Osteocyte (in vitro differentiated cells): ENCODE measurements around the gene OSBP2. TPM values are rescaled to one million over a fixed set of nuclear protein-coding genes. Genes with fewer than 3 reads are reported as not detected.

Experiments used
- DNase-seq: peaks from one replicate; pipeline ENCODE4 v3.0.0; 2021; ENCODE audit warnings: mixed read lengths; ENCODE audit not compliant: unreplicated experiment; ENCODE audit errors: extremely low spot score
- H3K27ac Mint-ChIP-seq: one replicate; pipeline ENCODE4 v1.8.0; 2021; ENCODE audit warnings: mild to moderate bottlenecking, mixed read lengths; ENCODE audit not compliant: unreplicated experiment
- H3K27me3 Mint-ChIP-seq: one replicate; pipeline ENCODE4 v1.8.0; 2021; ENCODE audit warnings: mixed read lengths; ENCODE audit not compliant: unreplicated experiment
- H3K36me3 Mint-ChIP-seq: one replicate; pipeline ENCODE4 v1.8.0; 2021; ENCODE audit warnings: mixed read lengths; ENCODE audit not compliant: unreplicated experiment
- H3K4me1 Mint-ChIP-seq: one replicate; pipeline ENCODE4 v1.8.0; 2021; ENCODE audit warnings: mixed read lengths; ENCODE audit not compliant: unreplicated experiment
- H3K4me3 Mint-ChIP-seq: one replicate; pipeline ENCODE4 v1.8.0; 2021; ENCODE audit warnings: mild to moderate bottlenecking, moderate library complexity, mixed read lengths; ENCODE audit not compliant: unreplicated experiment
- H3K9me3 Mint-ChIP-seq: one replicate; pipeline ENCODE4 v1.8.0; 2021; ENCODE audit warnings: mixed read lengths; ENCODE audit not compliant: unreplicated experiment
- total RNA-seq: library from RNA; stranded (reverse); gene quantifications from 2 replicates; pipeline ENCODE4 v1.2.1, GENCODE V29; 2021
- TF ChIP-seq, protein P1 (sequence below): fragments of 200-600 bp; sonication (generic); IDR thresholded peaks from 2 replicates; pipeline ENCODE4 v1.5.0; 2021; ENCODE audit warnings: antibody characterized with exemption, mild to moderate bottlenecking, moderate library complexity

Gene OSBP2
- total RNA-seq, 1 donor from 2014 or later = 3.8 TPM

DNA sequence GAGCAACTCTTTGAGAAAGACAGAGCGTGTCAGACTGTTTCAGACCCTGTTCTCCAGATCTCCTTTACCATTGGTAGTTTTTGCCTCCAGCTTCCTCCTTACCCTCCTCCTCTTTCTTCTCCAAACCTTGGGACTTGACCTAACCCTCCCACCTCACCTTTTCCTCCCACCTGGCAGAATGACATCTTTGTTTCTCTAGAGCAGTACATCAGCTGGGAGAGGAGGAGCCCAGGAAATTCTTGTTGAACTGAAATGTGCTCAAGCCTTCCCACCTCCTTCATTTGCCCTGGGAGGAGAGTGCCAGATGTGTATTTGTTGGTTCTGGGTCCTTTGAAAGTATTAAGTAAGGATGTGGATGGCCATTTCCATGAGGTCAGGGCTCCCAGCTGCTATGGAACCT lies 17.4 kb downstream of the OSBP2 start:
- Mint-ChIP-seq H3K9me3 (peaks cover 4% of the 10 kb centered on the region), H3K4me1 (peaks cover 4% of the 10 kb centered on the region), H3K36me3 (no peaks in the 10 kb centered on the region), H3K4me3 (no peak overlapping the region), H3K27me3 (no peaks in the 10 kb centered on the region), H3K27ac (no peak overlapping the region)
- TF ChIP-seq, protein P1, sequence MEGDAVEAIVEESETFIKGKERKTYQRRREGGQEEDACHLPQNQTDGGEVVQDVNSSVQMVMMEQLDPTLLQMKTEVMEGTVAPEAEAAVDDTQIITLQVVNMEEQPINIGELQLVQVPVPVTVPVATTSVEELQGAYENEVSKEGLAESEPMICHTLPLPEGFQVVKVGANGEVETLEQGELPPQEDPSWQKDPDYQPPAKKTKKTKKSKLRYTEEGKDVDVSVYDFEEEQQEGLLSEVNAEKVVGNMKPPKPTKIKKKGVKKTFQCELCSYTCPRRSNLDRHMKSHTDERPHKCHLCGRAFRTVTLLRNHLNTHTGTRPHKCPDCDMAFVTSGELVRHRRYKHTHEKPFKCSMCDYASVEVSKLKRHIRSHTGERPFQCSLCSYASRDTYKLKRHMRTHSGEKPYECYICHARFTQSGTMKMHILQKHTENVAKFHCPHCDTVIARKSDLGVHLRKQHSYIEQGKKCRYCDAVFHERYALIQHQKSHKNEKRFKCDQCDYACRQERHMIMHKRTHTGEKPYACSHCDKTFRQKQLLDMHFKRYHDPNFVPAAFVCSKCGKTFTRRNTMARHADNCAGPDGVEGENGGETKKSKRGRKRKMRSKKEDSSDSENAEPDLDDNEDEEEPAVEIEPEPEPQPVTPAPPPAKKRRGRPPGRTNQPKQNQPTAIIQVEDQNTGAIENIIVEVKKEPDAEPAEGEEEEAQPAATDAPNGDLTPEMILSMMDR = no peak
- DNase-seq = no peak

DNA sequence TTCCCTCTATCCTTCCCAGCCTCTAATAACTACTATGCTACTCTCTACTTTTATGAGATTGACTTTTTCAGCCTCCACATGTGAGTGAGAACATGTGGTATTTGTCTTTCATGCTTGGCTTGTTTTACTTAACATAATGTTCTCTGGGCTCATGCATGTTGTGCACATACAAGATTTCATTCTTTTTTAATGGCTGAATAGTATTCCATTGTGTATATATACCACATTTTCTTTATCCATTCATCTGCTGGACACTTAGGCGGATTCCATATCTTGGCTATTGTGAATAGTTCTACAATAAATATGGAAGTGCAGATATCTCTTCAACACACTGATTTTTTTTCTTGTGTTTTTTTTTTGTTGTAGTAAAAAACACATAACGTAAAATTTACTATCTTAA lies 19.4 kb downstream of the OSBP2 start:
- TF ChIP-seq, protein P1 = no peak
- Mint-ChIP-seq H3K27ac (no peak overlapping the region), H3K4me3 (no peak overlapping the region), H3K9me3 (peaks cover 4% of the 10 kb centered on the region), H3K27me3 (no peaks in the 10 kb centered on the region), H3K4me1 (peaks cover 14% of the 10 kb centered on the region), H3K36me3 (no peaks in the 10 kb centered on the region)
- no peak for DNase-seq

DNA sequence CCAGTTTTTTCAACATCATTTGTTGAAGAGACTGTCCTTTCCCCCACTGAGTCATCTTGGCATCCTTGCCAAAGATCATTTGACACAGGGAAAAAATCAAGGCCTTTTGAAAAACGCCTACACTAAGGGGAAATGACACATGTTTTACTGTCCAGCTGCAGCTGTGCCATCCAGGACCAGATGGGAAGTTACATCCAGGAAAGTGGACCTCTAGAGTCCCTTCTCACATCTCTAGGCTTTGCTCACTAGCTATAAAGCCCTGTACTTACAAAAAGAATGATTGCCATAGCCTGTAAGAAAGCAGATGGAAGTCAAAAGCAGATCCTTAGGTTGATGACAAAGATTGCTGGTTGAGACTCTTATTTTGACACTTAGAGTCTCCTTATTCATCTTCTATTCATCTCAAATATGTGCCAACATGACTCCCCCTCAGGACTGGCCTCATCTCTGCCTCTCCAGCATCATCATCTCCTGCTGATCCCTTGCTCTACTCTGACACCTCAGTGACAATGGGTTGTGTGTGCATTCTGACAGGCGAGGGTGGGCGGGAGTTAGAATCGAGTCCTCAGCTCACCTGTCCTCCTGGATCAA lies 22.8 kb downstream of the OSBP2 start:
- TF ChIP-seq, protein P1 = no peak
- Mint-ChIP-seq H3K4me3 (no peak overlapping the region), H3K27ac (peak overlapping the region; percentile 42), H3K36me3 (no peaks in the 10 kb centered on the region), H3K4me1 (peaks cover 14% of the 10 kb centered on the region), H3K9me3 (no peaks in the 10 kb centered on the region), H3K27me3 (no peaks in the 10 kb centered on the region)
- no peak for DNase-seq

- DNase-seq = no peak
- Mint-ChIP-seq H3K27ac (peak overlapping the region; percentile 42), H3K27me3 (no peaks in the 10 kb centered on the region), H3K4me3 (no peak overlapping the region), H3K36me3 (no peaks in the 10 kb centered on the region), H3K9me3 (no peaks in the 10 kb centered on the region), H3K4me1 (peaks cover 14% of the 10 kb centered on the region)
- TF ChIP-seq, protein P1 = no peak
Measured at GRCh38 chr22:30717952-30718351, 23.3 kb downstream of the OSBP2 start.

DNA sequence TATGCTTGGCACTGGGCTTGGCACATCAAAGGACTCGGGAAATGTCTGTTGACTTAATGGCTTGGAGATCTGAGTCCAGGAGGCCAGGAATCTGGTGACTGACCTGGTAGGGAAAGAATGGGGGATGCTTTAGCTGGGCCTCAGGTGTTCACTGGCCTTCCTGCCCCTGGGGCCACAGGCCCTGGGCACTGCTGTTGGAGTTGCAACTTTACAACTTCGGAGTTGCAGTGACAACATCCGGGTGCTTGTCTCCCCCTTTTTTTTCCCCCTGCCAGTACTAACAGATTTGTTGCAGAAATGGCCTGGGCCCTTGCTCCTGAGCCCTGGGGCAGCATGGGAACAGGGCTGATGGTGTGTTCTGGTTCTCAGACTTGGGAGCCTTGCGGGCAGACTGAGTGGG lies 23.8 kb downstream of the OSBP2 start:
- DNase-seq = no peak
- Mint-ChIP-seq H3K4me3 (no peak overlapping the region), H3K27ac (no peak overlapping the region), H3K4me1 (peaks cover 14% of the 10 kb centered on the region), H3K9me3 (no peaks in the 10 kb centered on the region), H3K27me3 (no peaks in the 10 kb centered on the region), H3K36me3 (no peaks in the 10 kb centered on the region)
- TF ChIP-seq, protein P1 = no peak
